GM12873 (cell line): Measurements from ENCODE around the gene IBTK.

ENCODE experiments used
- CTCF ChIP-seq: IDR thresholded peaks from 2 replicates; pipeline ENCODE4 v1.5.1; 2012; ENCODE audit warnings: low read depth, mild to moderate bottlenecking, moderate library complexity, low read length, control low read depth; ENCODE audit not compliant: insufficient read depth; ENCODE audit errors: missing control alignments

IBTK gene

GRCh38 chr6:82249381-82250253, 2.1 kb upstream of the IBTK start:
- TF ChIP-seq CTCF = no peak

- TF ChIP-seq CTCF = no peak
Measured at GRCh38 chr6:82248273-82248735, 760 bp upstream of the IBTK start.

GRCh38 chr6:82246802-82247504, 591 bp downstream of the IBTK start:
- no peak for TF ChIP-seq CTCF

DNA sequence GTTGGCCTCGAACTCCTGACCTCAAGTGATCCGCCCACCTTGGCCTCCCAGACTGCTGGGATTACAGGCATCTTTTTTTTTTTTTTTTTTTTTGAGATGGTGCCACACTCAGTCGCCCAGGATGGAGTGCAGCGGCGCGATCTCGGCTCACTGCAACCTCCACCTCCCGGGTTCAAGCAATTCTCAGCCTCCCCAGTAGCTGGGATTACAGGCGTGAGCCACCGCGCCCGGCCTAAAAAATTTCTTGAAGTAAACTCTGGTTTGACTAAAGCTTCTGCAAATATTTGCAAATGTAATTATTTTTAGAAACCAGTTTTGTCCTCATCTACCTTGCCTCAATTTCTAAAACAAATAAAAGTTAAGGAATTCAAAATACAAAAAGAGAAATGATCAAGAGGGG, 1.2 kb downstream of the IBTK start:
- TF ChIP-seq CTCF = no peak

GRCh38 chr6:82245376-82245775, 2.2 kb downstream of the IBTK start:
- TF ChIP-seq CTCF = no peak

DNA sequence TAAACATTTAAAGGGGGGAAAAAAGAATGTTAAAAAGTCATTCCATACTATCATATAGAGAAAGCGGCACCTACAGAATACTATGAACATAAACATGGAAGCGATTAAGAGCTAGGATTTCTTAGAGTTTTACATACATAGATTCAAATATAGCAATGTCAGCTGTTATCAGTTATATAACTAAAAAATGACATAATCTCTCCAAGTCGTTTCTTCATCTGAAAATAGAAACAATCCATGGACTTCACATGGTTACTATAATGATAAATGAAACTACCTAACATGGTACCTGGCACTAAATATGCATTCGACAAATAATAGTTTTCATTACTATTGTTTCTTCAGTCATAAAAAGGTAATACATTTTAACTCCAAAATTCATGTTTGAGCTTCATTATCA, 3.7 kb downstream of the IBTK start:
- TF ChIP-seq CTCF = no peak

GRCh38 chr6:82240186-82240585, 7.4 kb downstream of the IBTK start:
- TF ChIP-seq CTCF = no peak
